ENCODE results near the gene SP140. TPM values are rescaled to one million over a fixed set of nuclear protein-coding genes. Genes with fewer than 3 reads are reported as not detected.

Gene SP140
- total RNA-seq, 1 donor from 2014 or later, result 1.0 TPM

DNA sequence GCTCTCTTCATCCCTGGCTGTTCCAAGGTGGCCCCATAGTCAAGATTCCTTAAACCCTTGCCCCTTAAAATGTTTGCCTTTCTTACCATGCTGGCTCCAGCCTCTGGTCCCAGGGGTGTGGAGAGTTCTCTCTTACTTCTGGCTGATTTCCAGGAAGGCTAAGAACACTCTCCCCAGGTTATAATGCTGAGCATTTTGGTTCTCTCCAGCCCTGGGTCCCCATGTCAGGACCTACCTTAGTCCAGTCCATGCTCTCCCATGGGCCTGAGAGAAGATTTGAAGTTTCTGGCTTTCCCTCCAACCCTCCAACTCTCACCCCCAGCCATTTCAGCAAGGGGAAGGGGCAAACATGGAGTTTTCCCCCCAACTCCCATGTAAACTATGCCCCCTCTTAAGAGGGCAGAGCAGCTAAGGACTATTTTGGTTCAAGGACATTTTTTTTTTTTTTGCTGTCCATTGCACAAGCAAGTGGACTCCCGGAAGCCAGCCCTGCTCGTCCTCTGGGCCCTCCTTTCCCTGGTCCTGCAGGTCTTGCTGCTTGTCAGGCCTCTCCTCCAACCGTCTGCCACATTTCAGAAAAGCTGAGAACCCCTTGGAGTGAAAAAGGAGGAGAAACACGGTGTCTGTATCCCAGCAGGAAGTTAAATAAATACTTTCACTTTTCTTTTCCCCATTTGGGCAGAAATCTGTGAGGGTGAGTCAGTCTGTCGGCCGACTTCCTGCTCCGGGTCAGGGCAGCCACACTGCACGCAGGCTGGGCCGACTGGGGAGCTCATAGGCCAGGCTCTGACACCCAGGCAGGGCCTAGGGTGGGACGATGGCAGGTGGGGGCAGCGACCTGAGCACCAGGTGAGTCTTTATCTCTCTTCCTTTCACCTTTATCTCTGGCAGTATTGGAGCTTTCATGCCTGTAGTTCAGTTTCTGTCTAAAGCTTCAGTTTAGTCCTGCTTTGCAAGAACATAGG lies 101.2 kb downstream of the SP140 start, which contains the start of gene SP140L:
SP140L (plus strand) TSS at position 741 of the 965 bp plus-strand sequence; CDS start at position 818, 77 bp downstream.
- Mint-ChIP-seq H3K27me3 (ENCODE audit: unreplicated experiment) (no peaks in the 10 kb centered on the region), H3K4me3 (ENCODE audit: unreplicated experiment) (peak within 1 kb of the TSS; percentile 81), H3K27ac (ENCODE audit: unreplicated experiment) (peak within 1 kb of the TSS; percentile 99), H3K36me3 (ENCODE audit: unreplicated experiment) (peaks cover 24% of the 10 kb centered on the region), H3K4me1 (ENCODE audit: unreplicated experiment) (peaks cover 49% of the 10 kb centered on the region), H3K9me3 (ENCODE audit: unreplicated experiment) (peaks cover 8% of the 10 kb centered on the region)
- DNase-seq (ENCODE audit: extremely low spot score, unreplicated experiment), result no peak
- TF ChIP-seq, protein P1, sequence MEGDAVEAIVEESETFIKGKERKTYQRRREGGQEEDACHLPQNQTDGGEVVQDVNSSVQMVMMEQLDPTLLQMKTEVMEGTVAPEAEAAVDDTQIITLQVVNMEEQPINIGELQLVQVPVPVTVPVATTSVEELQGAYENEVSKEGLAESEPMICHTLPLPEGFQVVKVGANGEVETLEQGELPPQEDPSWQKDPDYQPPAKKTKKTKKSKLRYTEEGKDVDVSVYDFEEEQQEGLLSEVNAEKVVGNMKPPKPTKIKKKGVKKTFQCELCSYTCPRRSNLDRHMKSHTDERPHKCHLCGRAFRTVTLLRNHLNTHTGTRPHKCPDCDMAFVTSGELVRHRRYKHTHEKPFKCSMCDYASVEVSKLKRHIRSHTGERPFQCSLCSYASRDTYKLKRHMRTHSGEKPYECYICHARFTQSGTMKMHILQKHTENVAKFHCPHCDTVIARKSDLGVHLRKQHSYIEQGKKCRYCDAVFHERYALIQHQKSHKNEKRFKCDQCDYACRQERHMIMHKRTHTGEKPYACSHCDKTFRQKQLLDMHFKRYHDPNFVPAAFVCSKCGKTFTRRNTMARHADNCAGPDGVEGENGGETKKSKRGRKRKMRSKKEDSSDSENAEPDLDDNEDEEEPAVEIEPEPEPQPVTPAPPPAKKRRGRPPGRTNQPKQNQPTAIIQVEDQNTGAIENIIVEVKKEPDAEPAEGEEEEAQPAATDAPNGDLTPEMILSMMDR (IDR thresholded peaks at IDR 0.05), result no peak

DNA sequence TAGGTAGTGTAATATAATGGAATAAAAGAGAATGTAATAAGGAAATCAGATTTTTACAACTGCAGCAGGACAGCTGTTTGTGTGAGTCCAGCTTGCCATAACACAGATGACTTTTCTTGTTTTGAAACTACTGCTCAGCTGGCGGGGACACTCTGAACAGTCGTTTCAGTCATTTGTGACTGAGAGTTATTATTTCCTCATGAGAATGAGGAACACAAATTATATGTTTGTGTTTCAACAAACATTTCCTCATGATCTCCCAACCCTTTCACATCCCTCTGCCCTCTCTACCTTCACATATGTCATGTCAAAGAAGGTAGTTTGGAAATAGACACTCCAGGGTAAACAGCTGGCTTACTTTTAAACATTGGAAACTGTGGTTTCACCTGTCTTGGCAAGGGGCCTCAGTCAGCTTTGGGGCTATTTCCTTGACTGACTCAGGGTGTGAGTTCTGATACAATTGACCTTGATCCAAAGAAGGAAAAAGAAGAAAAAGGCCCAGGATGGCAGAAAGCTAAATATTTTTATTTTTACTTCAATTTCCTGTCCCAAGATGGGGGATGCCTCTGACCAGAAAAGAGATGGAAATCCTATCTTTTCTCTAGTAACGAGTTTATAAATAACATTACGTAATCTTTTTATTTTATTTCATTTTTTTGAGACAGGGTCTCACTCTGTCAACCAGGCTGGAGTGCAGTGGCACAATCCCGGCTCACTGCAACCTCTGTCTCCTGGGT lies 102.0 kb downstream of the SP140 start:
- H3K27ac Mint-ChIP-seq (ENCODE audit: unreplicated experiment), result peak overlapping the region; percentile 99
- peaks cover 4% of the 10 kb centered on the region for H3K9me3 Mint-ChIP-seq (ENCODE audit: unreplicated experiment)
- H3K27me3 Mint-ChIP-seq (ENCODE audit: unreplicated experiment), result no peaks in the 10 kb centered on the region
- no peak for DNase-seq (ENCODE audit: extremely low spot score, unreplicated experiment)
- H3K4me1 Mint-ChIP-seq (ENCODE audit: unreplicated experiment), result peaks cover 53% of the 10 kb centered on the region
- peak overlapping the region; percentile 81 for H3K4me3 Mint-ChIP-seq (ENCODE audit: unreplicated experiment)
- TF ChIP-seq, protein P1 (IDR thresholded peaks at IDR 0.05), result no peak
- H3K36me3 Mint-ChIP-seq (ENCODE audit: unreplicated experiment), result peaks cover 29% of the 10 kb centered on the region

DNA sequence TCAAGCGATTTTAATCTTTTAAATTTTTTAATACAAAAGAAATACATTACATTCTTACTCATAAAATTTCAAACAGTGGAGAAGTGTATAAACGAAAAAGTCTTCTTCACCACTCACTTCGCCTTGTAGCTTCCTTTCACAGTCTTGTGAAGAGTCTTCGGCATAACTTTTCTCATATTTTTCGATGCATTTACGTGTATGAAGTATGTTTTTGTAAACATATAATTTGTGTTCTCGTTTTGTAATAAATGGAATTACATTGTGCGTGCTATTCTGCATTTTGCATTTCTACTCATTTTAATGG lies 102.6 kb downstream of the SP140 start:
- TF ChIP-seq, protein P1 (IDR thresholded peaks at IDR 0.05), result no peak
- H3K27me3 Mint-ChIP-seq (ENCODE audit: unreplicated experiment), result no peaks in the 10 kb centered on the region
- no peaks in the 10 kb centered on the region for H3K9me3 Mint-ChIP-seq (ENCODE audit: unreplicated experiment)
- peak overlapping the region; percentile 81 for H3K4me3 Mint-ChIP-seq (ENCODE audit: unreplicated experiment)
- peaks cover 32% of the 10 kb centered on the region for H3K36me3 Mint-ChIP-seq (ENCODE audit: unreplicated experiment)
- H3K27ac Mint-ChIP-seq (ENCODE audit: unreplicated experiment), result peak overlapping the region; percentile 99
- H3K4me1 Mint-ChIP-seq (ENCODE audit: unreplicated experiment), result peaks cover 53% of the 10 kb centered on the region
- DNase-seq (ENCODE audit: extremely low spot score, unreplicated experiment), result no peak

DNA sequence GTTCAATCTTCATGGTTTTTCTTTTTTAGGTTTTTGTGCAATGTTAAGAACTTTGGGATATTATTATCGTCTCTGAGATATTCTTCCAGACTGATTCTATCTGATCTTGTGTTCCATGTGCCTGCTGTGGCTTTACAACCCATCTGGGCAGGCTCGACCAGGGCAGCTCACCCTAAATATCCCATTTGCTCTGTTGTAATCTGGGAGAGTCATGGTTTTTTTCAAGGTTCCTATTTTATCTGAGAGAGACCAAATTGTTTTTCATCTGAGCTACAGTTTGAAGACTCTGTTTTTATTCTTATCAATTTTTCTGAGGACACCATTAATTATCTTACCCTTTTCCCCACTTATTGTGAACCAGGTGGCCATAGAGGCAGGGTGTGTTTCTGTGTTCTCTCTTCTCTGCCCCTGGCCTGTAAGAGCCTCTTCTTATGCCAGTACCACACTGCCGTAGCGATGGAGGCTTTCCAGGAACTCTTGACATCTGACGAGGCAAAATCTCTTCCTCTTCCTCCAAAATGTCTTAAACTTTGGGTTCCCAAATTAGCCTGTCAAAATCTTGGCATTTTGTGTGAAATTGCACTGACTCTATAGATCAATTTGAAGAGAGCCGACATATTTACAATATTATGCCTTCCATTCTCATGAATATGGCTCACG lies 104.5 kb downstream of the SP140 start:
- H3K27ac Mint-ChIP-seq (ENCODE audit: unreplicated experiment), result peak overlapping the region; percentile 58
- no peaks in the 10 kb centered on the region for H3K9me3 Mint-ChIP-seq (ENCODE audit: unreplicated experiment)
- no peaks in the 10 kb centered on the region for H3K27me3 Mint-ChIP-seq (ENCODE audit: unreplicated experiment)
- DNase-seq (ENCODE audit: extremely low spot score, unreplicated experiment), result no peak
- TF ChIP-seq, protein P1 (IDR thresholded peaks at IDR 0.05), result no peak
- peaks cover 53% of the 10 kb centered on the region for H3K4me1 Mint-ChIP-seq (ENCODE audit: unreplicated experiment)
- peaks cover 43% of the 10 kb centered on the region for H3K36me3 Mint-ChIP-seq (ENCODE audit: unreplicated experiment)
- no peak overlapping the region for H3K4me3 Mint-ChIP-seq (ENCODE audit: unreplicated experiment)
